ENCODE measurements around the gene PAX5.

PAX5 gene

DNA sequence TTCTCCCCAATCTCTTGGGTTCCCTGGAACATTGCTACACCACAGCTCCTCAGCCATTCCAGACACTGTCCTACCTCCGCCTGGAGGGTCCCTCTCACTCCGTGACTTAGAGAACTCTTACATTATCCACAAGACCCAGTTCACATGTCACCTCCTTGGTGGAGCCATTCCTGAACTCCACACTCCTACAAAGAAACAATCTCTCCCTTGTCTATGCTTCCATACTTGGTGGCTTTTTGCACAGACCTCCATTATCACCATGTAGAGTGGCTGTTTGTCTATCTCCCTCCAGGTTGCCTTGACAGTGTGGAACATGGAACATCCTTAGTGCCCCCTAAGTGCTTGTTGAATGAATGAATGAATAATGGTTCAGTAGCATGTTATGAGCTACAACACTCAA lies 105.9 kb downstream of the PAX5 start:
- DNase-seq: no peak

DNA sequence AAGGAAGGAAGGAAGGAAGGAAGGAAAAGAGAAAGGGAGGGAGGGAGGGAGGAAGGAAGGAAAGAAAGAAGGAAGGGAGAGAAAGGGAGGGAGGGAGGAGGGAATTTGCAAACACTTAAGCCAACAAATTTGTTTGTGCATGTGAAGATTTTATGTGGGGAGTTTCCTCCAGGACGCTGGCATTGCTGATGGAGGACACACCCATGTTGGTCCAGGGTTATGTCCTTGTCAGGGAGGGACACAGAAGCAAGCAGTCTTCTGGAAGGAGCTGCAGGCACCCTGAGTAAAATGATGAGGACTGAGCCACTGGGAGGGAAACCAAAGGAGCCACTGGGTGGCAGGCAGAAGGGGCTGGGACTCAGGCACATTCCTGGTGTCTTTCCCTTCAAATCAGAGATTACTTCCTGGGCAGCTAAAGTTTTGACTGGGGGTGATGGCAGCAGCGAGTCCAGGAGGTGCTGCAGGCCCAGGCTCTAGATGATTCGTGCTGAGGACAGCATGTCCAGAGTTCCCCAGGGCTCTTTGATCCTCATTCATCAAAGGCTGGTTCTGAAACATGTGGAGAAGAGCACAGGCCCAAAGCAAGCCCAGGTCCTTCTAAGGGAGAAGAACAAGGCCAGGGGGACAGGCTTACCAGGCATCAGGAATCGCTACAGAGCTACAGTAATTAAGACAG lies 109.2 kb downstream of the PAX5 start:
- no peak for DNase-seq

DNA sequence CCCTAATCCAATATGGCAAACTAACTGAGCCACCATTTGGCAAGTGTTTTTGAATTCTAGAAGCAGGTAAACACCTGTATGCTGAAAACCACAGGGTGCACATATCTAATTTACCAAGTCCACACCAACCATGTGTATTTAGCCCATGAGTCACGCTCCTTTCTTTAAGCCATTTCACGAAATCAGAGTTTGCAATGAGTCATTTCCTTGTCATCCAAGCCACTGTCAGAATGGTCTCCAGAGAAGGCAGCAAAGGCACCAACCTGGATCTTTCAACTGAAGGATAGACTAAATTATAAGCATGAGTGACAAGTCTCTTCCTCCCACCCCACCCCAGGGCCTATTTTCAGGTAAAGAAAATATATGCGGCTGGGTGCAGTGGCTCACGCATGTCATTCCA lies 110.0 kb downstream of the PAX5 start:
- DNase-seq: no peak

DNA sequence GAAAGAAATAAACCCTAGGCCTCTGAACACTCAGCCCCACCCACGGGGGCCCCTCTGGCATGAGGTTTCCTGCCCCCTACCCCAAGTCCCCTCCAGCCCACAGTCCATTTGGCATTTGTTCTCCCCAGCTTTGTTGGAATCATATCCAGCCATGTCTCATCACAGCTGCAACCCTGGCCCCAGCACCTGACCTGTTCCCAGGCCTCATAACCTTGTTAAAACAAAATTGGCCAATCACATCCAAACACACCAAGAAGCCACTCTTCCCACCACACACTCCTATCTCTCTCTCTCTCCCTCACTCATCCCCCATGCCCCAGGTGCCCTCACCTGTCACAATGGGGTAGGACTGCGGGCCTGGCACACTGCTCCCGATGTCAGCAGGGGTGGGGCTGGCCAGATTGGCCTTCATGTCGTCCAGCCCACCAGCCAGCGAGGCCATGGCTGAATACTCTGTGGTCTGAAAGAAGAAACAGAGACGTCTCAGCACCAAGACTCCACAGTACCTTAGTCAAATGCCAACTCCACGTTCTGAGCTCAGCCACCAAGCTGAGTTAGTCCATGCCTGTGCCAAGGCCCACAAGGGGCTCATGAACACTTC lies 110.9 kb downstream of the PAX5 start:
- no peak for DNase-seq

DNA sequence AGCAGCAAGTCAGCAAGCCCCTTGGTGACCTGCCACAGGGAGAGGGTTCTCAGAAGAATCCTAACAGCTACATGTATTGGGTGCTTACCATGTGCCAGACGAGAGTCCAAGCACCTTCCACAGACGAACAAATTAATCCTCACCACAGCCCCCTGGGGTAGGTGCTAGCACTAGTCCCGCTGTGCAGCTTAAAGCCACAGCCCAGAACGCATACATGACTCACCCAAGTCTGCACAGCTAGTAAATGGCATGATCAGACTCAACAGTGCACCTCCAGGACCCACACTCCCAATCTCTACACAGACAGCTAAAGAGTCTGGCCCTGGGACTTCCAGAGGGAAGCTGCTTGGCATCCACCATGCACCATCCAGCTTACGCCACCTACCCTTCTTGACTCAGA lies 111.5 kb downstream of the PAX5 start:
- no peak for DNase-seq

DNA sequence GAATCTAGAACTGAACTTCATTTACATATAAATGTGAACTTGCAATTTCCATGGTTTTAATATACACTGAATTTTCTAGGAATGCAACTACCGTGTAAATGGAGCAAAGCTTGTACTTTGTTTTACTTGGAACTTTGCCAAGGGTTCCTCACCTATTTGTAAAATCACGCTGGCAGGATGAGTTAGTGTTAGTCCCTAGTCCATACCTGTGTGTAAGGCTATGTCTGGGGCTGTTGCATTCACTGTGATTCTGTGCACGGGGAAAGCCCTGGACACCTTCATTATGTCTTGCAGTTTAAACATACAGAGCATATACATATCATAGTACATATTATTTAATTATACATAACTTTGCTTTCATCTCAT lies 119.9 kb downstream of the PAX5 start:
- DNase-seq: no peak

DNA sequence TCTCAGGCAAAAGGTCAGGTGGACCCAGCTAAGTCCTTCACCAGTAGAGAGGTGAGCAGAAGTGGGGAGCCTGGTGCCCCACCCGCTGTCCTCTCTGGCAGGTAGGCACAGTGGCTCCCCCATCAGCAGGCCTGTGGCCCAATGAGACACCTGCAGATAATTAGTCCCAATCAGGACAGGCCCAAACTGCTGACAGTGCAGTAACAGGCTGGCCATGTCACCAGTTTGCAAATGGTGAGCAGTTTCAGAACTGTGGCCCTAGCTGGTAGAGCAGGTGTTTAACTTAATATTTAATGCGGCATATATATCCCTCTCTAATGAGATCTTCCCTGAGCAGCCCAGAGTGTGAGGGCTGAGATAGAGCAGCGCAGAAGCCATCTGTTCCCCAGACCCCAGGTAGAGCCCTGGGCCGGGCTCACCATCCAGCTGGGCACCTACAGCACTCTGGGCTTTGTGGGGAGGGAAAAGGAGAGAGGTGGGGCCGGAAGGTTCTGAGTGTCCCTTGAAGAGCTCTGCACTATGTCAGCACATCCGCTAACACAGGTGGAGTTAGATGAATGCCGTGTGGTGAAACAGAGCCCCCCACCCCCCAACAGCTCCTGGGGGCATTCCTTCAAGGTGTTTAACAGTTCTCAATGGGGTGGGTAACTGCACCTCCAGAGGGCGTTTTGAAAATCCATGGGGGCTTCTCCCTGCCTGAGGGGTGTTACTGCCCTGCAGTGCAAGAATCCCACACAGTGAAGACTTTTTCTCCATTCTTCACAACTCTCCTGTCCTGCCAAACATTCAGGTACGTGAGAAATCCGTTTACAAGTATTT lies 120.5 kb downstream of the PAX5 start:
- no peak for DNase-seq

DNA sequence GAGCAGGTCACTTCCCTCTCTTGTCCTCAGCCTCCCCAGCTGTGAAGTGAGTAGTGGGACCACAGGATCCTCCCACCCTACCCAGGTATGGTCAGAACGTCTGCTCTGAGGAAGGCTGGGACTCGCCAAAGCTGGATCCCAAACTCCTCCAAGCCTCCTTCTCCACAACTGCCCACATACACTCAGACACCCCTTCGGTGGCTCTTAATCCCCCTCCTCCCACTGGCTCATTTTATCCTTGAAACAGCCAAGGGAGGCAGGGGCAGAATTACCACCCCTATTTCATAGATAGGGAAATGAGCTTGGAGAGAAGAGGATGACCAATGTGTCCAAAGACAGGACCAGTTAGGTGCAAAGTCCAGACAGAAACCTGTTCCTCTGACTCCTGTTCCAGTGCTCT lies 121.4 kb downstream of the PAX5 start:
- no peak for DNase-seq

DNA sequence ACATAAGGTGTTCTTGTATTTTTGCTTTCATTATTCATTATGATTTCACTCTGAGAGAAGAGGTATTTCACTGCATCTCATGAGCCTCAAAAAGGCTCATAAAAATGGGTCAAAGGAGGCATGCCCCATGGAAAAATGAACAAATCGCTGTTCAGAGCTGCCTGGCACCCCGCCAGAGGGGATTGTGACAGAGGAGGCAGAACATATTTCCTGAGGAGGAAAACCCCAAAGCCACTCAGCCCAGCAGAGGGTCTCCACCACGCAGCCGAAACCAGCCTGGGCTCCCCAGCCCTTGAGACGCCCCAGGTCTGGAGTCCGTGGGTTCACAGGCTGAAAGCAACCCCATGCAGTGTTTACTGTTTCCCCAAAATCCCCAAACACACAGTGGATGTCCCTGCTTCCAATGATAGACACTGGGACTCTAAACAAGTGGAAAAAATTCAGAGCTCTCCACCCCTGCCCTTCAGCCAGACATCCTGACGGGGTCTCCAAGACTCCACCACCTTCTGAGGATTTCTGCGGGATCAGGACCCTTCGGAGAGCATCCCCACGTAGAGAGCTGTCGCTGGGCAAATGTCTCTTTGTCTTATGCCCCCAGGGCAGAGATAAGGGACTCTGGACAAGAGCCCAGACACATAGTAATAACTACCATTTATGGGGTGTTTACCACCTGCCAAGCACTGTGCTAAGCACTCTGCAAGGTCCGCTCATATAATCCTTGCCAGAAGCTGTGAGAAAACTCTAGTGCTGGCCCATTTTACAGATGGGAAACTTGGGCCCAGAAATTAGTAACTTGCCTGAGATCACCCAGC lies 122.3 kb downstream of the PAX5 start:
- DNase-seq: no peak

DNA sequence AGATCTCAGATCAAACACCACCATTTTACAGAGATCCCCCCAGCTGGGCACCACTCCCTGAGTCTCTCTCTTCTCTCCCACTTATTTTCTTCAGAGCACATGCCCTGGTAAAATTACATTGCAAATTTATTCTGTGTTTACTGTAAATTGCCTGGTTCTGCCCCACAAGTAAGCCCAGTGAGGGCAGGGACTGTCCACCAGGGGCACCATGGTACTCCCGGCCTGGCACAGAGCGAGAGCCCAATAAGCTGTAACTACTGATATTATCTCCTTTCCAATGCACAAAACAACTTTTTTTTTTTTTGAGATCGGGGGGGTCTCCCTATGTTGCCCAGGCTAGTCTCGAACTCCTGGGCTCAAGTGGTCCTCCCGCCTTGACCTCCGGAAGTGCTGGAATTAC lies 123.0 kb downstream of the PAX5 start:
- DNase-seq: no peak

DNA sequence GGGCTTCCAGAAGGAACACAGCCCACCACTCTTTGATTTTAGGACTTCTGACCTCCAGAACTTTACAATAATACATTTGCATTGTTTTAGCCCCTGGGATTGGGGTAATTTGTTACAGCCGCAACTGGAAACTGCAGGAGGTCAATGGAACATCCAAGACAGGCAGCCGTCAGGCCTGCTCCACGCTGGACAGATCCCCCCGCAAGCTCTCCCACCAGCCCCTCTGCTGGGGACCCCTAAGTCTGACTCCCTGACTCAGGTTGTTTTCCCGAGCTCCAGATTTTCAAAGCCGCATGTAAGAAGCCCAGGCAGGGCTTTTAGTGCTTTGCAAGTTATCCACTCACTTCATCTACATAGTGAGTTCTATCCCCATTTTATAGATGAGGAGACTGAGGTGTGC lies 127.6 kb downstream of the PAX5 start:
- no peak for DNase-seq

DNA sequence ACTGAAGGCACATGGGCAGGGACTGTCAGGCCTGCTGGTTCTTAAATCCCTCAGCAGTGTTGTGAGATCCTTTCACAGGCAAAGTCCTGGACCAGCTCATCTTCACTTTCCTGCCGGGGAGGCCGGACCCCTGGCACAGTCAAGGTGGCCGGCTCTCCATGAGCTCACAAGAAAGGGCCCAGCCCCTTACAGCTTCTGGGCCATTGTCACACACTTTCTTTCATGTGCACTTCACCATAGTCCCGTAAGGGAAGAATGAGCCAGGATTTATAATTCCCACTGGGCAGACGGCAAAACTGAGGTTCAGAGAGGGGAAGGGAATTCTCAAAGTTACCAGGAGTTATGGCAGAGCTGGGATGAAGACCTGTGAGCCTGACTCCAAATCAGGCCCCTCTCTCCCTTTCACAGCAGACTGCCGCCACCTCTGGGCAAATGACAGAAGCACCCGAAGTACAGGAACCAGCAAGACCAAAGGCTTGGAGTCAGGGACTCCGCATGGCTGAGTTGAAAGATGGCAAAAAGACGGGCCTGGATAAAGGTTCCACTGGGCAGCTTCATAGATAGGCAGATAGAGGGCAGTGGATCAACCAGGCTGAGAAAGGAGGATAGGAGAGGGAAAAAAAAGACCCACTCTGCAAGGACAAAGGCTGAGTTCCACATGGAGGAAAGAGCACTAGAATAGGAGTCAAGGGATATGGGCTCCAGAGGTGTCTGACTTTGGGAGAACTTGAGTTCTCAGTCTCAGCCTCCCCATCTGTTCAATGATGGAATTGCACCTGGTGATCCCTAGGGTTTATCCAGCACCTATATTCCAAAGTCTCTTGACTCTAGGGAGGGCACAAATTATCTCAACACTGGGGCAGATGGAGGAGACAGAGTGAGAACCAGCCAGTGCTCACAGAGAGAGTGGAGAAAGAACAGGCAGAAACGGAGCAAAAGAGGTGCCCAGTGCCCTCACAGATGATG lies 128.7 kb downstream of the PAX5 start:
- DNase-seq: no peak

DNA sequence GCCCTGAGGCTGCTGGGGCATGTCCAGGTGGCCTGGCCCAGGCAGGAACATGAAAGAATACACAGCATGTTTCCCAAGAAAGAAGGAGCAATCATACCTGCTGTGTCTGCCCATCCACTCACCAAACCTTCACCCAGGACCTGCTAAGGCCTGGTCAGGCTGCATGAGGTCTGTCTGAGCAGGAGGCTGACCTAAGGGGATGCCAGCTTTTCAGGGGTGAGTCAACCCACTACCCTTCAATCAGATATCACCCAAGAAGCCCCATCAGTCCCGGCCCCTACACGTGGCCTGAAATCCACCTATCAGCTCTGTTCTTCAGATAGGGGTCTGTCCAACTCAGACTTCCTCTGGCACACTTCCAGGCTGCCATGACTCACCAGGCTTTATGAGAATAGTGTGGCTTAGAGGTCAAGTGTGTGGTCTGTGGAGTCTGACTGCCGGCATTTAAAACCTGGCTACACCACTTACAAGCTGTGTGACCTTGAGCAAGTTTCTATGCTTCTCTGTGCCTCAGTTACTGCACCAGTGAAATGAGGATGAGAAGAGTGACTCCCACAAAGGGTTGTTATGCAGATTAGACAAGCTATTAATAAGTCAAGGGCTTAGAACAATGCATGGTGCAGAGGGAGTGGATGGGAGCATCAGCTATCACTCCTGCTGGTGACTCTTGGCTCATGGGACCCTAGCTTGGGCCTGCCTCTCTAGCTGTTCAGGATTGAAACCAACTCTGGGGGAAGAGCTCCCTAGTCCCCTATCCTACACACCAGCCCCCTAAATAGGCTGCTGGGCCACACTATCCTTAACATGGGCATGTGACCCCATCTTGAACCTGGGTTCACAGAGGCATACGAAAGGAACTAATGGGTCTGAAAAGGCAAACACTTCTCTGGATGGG lies 130.3 kb downstream of the PAX5 start:
- DNase-seq: no peak

DNA sequence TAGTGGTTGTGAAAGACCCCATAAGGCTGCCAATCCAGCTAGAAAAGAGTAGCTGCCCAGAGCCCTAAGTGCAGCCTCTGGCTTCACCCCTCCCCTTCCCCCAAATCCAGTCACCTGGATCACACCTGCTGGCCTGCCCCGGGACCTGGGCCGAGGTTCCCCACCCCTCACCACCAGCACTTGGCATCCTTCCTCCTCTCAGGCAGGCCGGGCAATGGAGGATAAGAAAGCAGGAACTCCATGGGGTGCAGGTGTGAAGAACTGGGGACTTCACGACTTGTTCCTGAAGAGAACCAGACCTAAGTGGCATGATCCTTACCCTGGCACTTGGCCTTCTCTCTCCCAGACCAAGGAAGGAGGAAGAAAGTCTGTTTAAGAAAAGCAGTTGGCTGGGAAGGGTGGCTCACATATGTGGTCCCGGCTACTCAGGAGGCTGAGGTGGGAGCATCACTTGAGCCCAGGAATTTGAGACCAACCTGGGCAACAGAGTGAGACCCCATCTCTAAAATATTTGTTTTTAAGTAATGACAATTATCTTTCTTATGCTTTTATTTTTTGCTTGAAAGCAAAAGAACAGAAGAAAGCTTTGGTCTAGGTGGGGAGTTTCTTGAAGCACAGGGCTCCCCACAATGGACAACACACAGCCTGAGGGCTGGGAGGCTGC lies 131.1 kb downstream of the PAX5 start:
- no peak for DNase-seq

DNA sequence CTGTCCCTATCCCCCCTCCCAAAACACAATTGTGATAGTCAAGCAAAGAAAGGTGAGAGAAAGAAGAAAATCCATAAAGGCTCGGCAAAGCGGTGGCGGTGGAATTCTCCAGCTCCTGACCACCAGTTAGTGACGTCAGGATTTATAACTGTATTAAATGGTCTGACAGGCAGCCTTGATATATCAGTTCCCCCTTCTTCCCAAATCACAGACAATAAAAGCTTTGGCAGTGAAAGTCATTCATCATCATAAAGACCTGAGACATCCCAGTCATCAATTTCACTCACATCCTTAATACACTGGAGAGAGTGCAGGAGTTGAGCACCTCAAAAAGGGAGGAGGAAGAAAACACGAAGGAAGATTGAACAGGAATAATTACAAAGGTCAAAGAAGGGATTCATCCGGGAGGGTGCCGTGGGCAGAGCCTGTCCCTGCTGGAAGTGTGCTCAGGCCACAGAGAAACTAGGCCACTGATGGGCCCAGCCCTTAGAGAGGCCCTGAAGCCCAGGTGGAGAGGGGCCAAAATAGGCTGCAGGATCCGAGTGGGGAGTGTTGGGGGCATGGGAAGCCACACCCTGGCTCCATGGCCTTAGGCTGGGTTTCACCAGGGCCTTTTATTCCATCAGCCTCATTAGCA lies 131.9 kb downstream of the PAX5 start:
- no peak for DNase-seq

DNA sequence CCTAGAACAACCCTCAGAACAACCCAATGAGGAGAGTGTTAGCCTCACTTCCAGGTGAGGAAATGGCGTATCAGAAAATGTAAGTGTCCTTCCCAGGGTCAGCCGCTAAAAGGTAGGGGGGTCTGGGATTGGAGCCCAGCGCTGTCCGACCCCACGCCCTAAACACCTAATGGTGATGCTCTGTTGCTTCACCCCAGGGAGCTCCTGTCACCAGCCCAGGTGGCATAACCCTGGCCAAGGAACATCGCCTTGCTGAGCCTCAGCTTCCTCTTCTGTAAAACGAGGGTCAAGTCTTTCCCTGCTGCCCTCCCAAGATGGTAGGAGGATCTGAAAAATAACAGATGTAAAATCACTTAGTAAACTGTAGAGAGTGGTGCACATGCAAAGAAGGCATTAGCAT lies 132.5 kb downstream of the PAX5 start:
- no peak for DNase-seq

DNA sequence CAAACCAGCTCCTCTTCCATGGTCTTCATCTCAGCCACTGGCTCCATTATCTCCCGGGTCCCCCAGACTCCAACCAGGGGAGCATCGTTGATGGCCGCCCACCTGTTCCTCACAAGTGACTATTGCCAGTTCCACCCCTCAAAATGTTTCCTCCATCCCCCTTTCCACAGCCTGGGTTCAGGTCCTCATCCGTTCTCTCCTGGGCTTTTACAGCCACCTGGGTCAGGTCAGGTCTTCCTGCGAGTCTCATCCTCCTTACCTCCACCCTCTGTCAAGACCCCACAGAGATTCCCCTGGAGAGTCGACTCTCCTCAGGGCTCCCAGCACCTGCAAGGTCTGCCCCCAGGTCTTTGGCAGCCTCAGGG lies 133.2 kb downstream of the PAX5 start:
- no peak for DNase-seq

DNA sequence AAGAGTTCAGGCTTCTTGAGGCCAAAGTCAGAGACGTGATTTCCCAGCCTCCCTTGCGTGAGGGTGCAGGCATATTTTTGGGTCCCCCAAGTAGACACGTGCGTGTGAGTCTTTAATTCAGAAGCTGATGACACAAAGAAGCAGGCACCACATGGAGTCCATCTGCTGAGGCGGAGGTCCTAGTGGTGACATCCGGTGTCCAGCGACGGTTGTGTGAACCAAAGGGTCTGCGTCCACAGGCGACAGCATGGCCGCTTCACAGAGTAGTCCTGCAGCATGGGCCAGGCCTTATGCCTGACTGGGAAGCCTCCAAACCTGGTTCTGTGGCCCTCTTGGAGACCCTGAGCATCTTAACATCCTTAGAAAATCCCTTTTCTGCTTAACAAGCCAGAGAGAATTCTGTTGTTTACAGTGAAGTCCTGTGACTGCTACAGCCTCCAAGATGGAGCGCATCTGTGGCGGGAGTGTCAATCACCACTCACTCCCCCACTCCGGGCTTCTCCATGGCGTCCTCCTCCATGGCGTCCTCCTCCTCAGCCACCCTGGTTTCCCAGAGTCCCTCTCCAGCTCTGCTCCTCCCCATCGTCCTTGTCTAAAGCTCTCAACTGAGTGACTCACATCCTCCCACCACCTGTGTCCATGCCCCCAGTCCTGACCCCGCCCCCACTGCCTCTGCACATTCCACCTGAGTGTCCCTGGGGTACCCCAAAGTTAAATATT lies 133.8 kb downstream of the PAX5 start:
- DNase-seq: no peak

DNA sequence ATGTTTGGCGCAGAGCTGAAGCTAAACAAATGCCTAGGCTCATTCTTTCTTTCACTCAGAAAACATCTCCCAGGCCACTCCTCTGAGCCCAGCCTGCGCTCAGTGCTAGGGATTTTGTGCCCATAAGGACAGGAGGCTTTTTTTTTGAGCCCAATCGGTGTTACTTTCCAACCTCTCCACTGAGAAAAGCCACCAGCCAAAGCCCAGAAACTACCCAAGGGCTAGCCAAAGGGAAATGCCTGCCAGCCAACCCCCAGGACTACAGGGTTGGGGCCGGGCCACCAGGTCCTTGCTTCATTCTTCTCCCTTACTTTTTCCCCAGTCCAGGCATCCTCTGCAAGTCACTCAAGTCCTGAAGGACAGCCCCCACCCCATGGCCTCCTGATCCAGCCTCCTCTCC lies 134.7 kb downstream of the PAX5 start:
- DNase-seq: no peak

All from NCI-H187 treated with DMSO at 0.1 percent for 48 hours (cell line).